ENCODE measurements around the gene YBEY. TPM values are rescaled to one million over a fixed set of nuclear protein-coding genes. Genes with fewer than 3 reads are reported as not detected.

Gene YBEY
- total RNA-seq, 4 donors from 2014 or later: 4.8 to 33.5 (median 9.1) TPM; not detected in 1

GRCh38 chr21:46317710-46318463 is 31.7 kb downstream of the YBEY start:
- in situ Hi-C loops (cut with MboI; ENCODE audit: low pct_ligation_motif_present in 1 of 4, low pct_unique_long_range_greater_than_20kb in 1 of 4, low sequenced_read_pairs in 3 of 4): no loop called here
- Histone ChIP-seq H3K9me3 (no peaks in the 10 kb centered on the region), H3K4me1 (peaks cover 9 to 23% (median 12%) of the 10 kb centered on the region in 4 donors), H3K4me3 (no peak overlapping the region), H3K36me3 (no peaks in the 10 kb centered on the region), H3K27me3 (no peaks in the 10 kb centered on the region), H3K27ac (no peak overlapping the region)
- peak; percentile 59 for DNase-seq
- intact Hi-C loops (cut with DNase I; ENCODE audit: low total_unique reads): no loop called here
- 76% methylated on average over 18 of the region's 20 CpGs; no CpG with 5 or more reads in 1 of the 2 donors for WGBS, 2 donors (ENCODE audit: low coverage in 1 of 2)
- no peak for TF ChIP-seq POLR2AphosphoS5 (IDR thresholded peaks at IDR 0.05)
- no peak for TF ChIP-seq CTCF (IDR thresholded peaks at IDR 0.05)
- no peak for TF ChIP-seq POLR2A (IDR thresholded peaks at IDR 0.05)
- TF ChIP-seq EP300 (IDR thresholded peaks at IDR 0.05; ENCODE audit: low read depth): no peak

- Histone ChIP-seq H3K27me3 (no peaks in the 10 kb centered on the region), H3K4me1 (peaks cover 11 to 26% (median 16%) of the 10 kb centered on the region in 4 donors), H3K9me3 (no peaks in the 10 kb centered on the region), H3K27ac (no peak overlapping the region), H3K4me3 (no peak overlapping the region), H3K36me3 (no peaks in the 10 kb centered on the region)
- intact Hi-C loops (cut with DNase I; ENCODE audit: low total_unique reads): no loop called here
- DNase-seq: no peak
- WGBS, 2 donors (ENCODE audit: low coverage in 1 of 2): 77% methylated on average over 4 of the region's 4 CpGs; no CpG with 5 or more reads in 1 of the 2 donors
- TF ChIP-seq POLR2A (IDR thresholded peaks at IDR 0.05) (no peak), POLR2AphosphoS5 (IDR thresholded peaks at IDR 0.05) (no peak), CTCF (IDR thresholded peaks at IDR 0.05) (no peak), EP300 (IDR thresholded peaks at IDR 0.05; ENCODE audit: low read depth) (no peak)
- in situ Hi-C loops (cut with MboI; ENCODE audit: low pct_ligation_motif_present in 1 of 4, low pct_unique_long_range_greater_than_20kb in 1 of 4, low sequenced_read_pairs in 3 of 4): no loop called here
Observed at GRCh38 chr21:46318464-46318845, 32.3 kb downstream of the YBEY start.

- H3K27me3 ChIP-seq: no peaks in the 10 kb centered on the region
- no peak for TF ChIP-seq POLR2A (IDR thresholded peaks at IDR 0.05)
- TF ChIP-seq CTCF (IDR thresholded peaks at IDR 0.05): no peak
- no peak for TF ChIP-seq POLR2AphosphoS5 (IDR thresholded peaks at IDR 0.05)
- TF ChIP-seq EP300 (IDR thresholded peaks at IDR 0.05; ENCODE audit: low read depth): no peak
- no peaks in the 10 kb centered on the region for H3K9me3 ChIP-seq
- 91% methylated on average over 7 of the region's 7 CpGs; no CpG with 5 or more reads in 1 of the 2 donors for WGBS, 2 donors (ENCODE audit: low coverage in 1 of 2)
- H3K36me3 ChIP-seq: no peaks in the 10 kb centered on the region
- intact Hi-C loops (cut with DNase I; ENCODE audit: low total_unique reads): no loop called here
- no peak overlapping the region for H3K27ac ChIP-seq
- H3K4me1 ChIP-seq: peaks cover 11 to 26% (median 16%) of the 10 kb centered on the region in 4 donors
- H3K4me3 ChIP-seq: no peak overlapping the region
- in situ Hi-C loops (cut with MboI; ENCODE audit: low pct_ligation_motif_present in 1 of 4, low pct_unique_long_range_greater_than_20kb in 1 of 4, low sequenced_read_pairs in 3 of 4): no loop called here
- no peak for DNase-seq
Observed at GRCh38 chr21:46319186-46319585, 33.0 kb downstream of the YBEY start.

- TF ChIP-seq EP300 (IDR thresholded peaks at IDR 0.05; ENCODE audit: low read depth) (no peak), POLR2AphosphoS5 (IDR thresholded peaks at IDR 0.05) (no peak), POLR2A (IDR thresholded peaks at IDR 0.05) (no peak)
- no peaks in the 10 kb centered on the region for H3K36me3 ChIP-seq
- 65 to 72% methylated on average over 3 to 4 of the region's 4 CpGs for WGBS, 2 donors (ENCODE audit: low coverage in 1 of 2)
- no peaks in the 10 kb centered on the region for H3K27me3 ChIP-seq
- peaks cover 11 to 28% (median 19%) of the 10 kb centered on the region in 4 donors for H3K4me1 ChIP-seq
- no peak overlapping the region for H3K27ac ChIP-seq
- no peak overlapping the region for H3K4me3 ChIP-seq
- H3K9me3 ChIP-seq: no peaks in the 10 kb centered on the region
- intact Hi-C loops (cut with DNase I; ENCODE audit: low total_unique reads) (no loop called here), in situ Hi-C loops (cut with MboI; ENCODE audit: low pct_ligation_motif_present in 1 of 4, low pct_unique_long_range_greater_than_20kb in 1 of 4, low sequenced_read_pairs in 3 of 4) (no loop called here)
- no peak for DNase-seq
Observed at GRCh38 chr21:46320331-46320801, 34.2 kb downstream of the YBEY start.

All from transverse colon (tissue), 4 donors.